Esophagus squamous epithelium (tissue), 4 donors: ENCODE measurements around the gene SGCE.

ENCODE experiments used
- CTCF ChIP-seq, 6 experiments: fragments of 450-650 bp in 4 of 6; fragments of 200-600 bp in 2 of 6; sonication (generic) in 2 of 6; IDR thresholded peaks; one replicate each; pipeline ENCODE4 v1.5.1; 2016 to 2019; ENCODE audit warnings: antibody characterized with exemption in 6 of 6, mild to moderate bottlenecking in 4 of 6, moderate library complexity in 4 of 6
- POLR2A ChIP-seq, 4 donors: fragments of 450-650 bp; IDR thresholded peaks; one replicate each; pipeline ENCODE4 v1.6.1; 2017; ENCODE audit warnings: antibody characterized with exemption in 4 of 4, mild to moderate bottlenecking in 4 of 4, moderate library complexity in 3 of 4

DNA sequence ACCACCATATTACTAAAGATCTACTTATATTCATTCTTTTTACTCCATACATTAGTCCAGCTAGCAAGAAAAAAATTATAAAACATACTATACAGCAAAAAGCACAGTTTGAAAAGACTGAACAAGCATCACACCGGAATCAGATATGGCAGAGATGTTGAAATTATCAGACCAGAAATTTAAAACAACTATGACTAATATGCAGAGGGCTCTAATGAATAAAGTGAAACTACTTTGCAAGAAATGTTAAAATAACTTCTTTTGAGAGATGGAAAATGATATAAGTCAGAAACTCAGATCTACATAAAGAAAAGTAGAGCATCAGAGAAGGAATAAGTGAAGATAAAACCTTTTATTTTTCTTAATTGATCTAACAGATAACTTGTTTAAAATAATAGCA lies 50.9 kb downstream of the SGCE start:
- TF ChIP-seq CTCF (IDR thresholded peaks at IDR 0.05), result no peak
- TF ChIP-seq POLR2A (IDR thresholded peaks at IDR 0.05), result no peak
